AG04450 (cell line): Measurements from ENCODE around the gene ARL11. TPM values are rescaled to one million over a fixed set of nuclear protein-coding genes. Genes with fewer than 3 reads are reported as not detected.

Experiments used
- CTCF ChIA-PET: fragments of 300-600, 350-600 bp; formaldehyde crosslinking; extraction: SDS; loops from one replicate; lab custom pipeline; 2022; ENCODE audit warnings: antibody characterized with exemption, inconsistent platforms; lab: Charles Lee
- POLR2A ChIA-PET: fragments of 350-600 bp; formaldehyde crosslinking; extraction: SDS; loops from one replicate; lab custom pipeline; 2021; ENCODE audit warnings: antibody characterized with exemption, inconsistent platforms; lab: Yijun Ruan, JAX
- DNase-seq: peaks from one replicate; pipeline ENCODE4 v3.0.0-alpha.2; 2011; ENCODE audit warnings: low read depth, low spot score
- H3K27ac ChIP-seq: one replicate; pipeline ENCODE4 v1.5.1; 2012; ENCODE audit warnings: low read depth, low read length, control low read depth
- H3K27me3 ChIP-seq: one replicate; pipeline ENCODE4 v1.6.0; 2012; ENCODE audit warnings: low read length; ENCODE audit not compliant: control insufficient read depth, insufficient read depth
- H3K4me3 ChIP-seq: 2 replicates; pipeline ENCODE4 v1.5.1; 2011; ENCODE audit warnings: mild to moderate bottlenecking, low read depth, low read length, control low read depth
- H3K9me3 ChIP-seq: 2 replicates; pipeline ENCODE4 v1.5.1; 2012; ENCODE audit warnings: low read length; ENCODE audit not compliant: control insufficient read depth, insufficient read depth
- CTCF ChIP-seq: IDR thresholded peaks from 2 replicates; pipeline ENCODE4 v1.5.1; 2011; ENCODE audit warnings: low read depth, low read length, control low read depth, inconsistent platforms
- polyA plus RNA-seq: library from polyadenylated mRNA; depleted of rRNA; stranded (reverse); fragments of >200 nt; gene quantifications from 2 replicates; pipeline ENCODE4 v1.2.3, GENCODE V29; 2011

Gene ARL11
- polyA plus RNA-seq, 1 experiment, result not detected

- no peak for TF ChIP-seq CTCF
- Histone ChIP-seq H3K27ac (no peak overlapping the region), H3K27me3 (no peaks in the 10 kb centered on the region), H3K4me3 (no peak overlapping the region), H3K9me3 (no peaks in the 10 kb centered on the region)
- DNase-seq, result no peak
- POLR2A ChIA-PET, result no interaction called here
- CTCF ChIA-PET, result no interaction called here
Observed at GRCh38 chr13:49657241-49657641, 28.9 kb downstream of the ARL11 start.

GRCh38 chr13:49664606-49665005, 36.3 kb downstream of the ARL11 start:
- no peak for TF ChIP-seq CTCF
- ChIA-PET CTCF (no interaction called here), POLR2A (no interaction called here)
- DNase-seq, result no peak
- H3K27me3 ChIP-seq, result no peaks in the 10 kb centered on the region
- no peak overlapping the region for H3K27ac ChIP-seq
- no peaks in the 10 kb centered on the region for H3K9me3 ChIP-seq
- H3K4me3 ChIP-seq, result no peak overlapping the region

- H3K27me3 ChIP-seq, result no peaks in the 10 kb centered on the region
- no peak for DNase-seq
- ChIA-PET POLR2A (no interaction called here), CTCF (interaction anchor here (0.5 kb wide), 1 partner anchor 601 kb away, joined by 3 read pairs; no protein-coding TSS in a partner anchor)
- H3K27ac ChIP-seq, result peak overlapping the region; percentile 31
- H3K9me3 ChIP-seq, result no peaks in the 10 kb centered on the region
- TF ChIP-seq CTCF, result no peak
- H3K4me3 ChIP-seq, result no peak overlapping the region
Observed at GRCh38 chr13:49667773-49668172, 39.5 kb downstream of the ARL11 start.

GRCh38 chr13:49669735-49670309, 41.5 kb downstream of the ARL11 start:
- ChIA-PET POLR2A (no interaction called here), CTCF (interaction anchor here (0.5 to 2.8 kb wide), 15 partner anchors 8 to 1399 kb away, joined by 3 to 9 read pairs (median 3); partner anchors contain the start of genes SPRYD7 and TRIM13)
- peak; percentile 97 for TF ChIP-seq CTCF
- peak; percentile 54 for DNase-seq
- Histone ChIP-seq H3K4me3 (no peak overlapping the region), H3K9me3 (no peaks in the 10 kb centered on the region), H3K27me3 (no peaks in the 10 kb centered on the region), H3K27ac (no peak overlapping the region)

GRCh38 chr13:49670828-49671227, 42.5 kb downstream of the ARL11 start:
- H3K4me3 ChIP-seq, result no peak overlapping the region
- ChIA-PET CTCF (interaction anchor here (0.5 to 2.8 kb wide), 13 partner anchors 21 to 1398 kb away, joined by 3 to 14 read pairs (median 5); partner anchors contain the start of genes EBPL, SPRYD7 and TRIM13), POLR2A (no interaction called here)
- no peak for DNase-seq
- no peak overlapping the region for H3K27ac ChIP-seq
- no peak for TF ChIP-seq CTCF
- H3K27me3 ChIP-seq, result no peaks in the 10 kb centered on the region
- no peaks in the 10 kb centered on the region for H3K9me3 ChIP-seq
